NOMO-1 (cell line): ENCODE measurements around the gene C3orf20.

Source experiments
- DNase-seq, 2 experiments: peaks; one replicate each; lab custom pipeline; 2025; ENCODE audit not compliant: unreplicated experiment in 2 of 2; lab: John Stamatoyannopoulos, UW

Gene C3orf20

DNA sequence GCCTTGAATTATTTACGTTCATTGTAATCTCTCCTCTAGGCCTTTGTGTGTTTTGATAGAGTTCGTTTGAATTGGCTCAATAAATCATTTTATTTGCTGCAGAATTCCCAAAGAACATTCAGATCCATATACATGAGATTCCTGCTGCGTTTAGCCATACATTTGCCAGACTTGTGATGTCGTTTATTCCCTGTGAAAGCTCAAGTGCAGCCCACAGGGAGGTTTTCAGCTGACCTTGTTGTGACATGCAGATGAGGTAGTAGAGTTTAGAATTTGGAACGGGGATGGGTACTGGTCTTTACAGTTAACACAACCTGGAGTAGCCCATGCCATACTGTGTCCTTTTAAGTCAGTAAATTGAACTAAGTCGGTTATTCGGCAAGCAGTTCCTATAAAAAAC lies at the start of gene C3orf20:
TSS of gene C3orf20 (plus strand) at position 301 of the 400 bp plus-strand sequence. CDS start 7,573 bp downstream, outside the sequence.
- DNase-seq: no peak

DNA sequence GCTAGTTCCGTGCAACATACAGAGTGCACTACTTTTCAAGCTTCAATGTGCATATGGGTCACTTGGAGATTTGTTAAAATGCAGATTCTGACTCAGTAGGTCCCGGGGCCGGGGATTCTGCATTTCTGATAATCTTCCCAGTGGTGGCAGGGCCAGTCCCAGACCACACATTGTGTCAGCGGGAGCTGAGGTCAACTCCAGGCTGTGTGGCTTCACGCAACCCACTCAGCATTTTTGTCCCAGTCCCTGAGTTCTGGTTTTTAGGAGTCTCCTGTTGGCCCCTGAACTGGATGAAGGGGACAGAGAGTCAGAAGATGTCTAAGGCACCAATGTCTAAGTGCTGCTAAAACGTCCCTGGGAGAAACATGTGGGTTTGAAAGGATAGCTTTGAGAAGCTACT lies 49.5 kb upstream of the C3orf20 start:
- DNase-seq: no peak

DNA sequence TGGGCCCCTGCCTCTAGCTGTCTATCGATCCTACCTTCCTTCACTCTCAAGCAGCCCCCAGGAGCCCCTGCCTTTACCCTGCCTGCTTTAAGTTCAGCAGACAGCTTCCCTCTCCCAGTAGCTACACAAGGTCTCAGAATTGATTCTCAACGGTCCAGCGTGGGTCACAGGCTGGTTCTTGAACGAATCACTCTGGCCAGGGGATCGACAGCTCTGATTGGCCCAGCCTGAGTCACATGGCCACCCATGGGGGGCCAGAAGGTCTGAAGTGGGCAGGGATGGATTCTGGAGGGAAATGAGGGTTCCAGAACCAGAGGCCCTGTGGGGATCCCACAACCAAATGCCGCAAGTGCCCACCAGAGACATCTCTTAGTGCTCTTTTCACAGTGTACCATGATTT lies 47.1 kb upstream of the C3orf20 start:
- no peak for DNase-seq

DNA sequence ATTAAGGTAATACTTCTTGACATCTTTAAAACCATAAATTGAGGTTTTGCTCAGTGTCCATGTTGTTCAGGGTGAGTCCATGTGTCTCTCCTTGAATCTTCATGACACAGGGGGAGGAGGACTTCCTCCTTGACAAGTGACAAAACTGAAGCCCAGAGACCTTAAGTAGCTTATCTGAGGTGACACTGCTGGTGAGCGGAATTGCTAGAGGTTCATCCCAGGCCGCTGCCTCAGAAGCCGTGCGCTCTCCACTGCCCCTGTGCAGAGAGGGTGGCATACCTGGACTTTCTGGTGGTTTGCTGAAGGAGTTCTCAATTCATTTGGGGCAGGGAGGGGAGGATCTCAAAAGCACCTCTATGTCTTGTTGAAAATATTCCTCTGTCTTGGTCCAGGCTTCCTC lies 46.5 kb upstream of the C3orf20 start:
- DNase-seq: no peak

DNA sequence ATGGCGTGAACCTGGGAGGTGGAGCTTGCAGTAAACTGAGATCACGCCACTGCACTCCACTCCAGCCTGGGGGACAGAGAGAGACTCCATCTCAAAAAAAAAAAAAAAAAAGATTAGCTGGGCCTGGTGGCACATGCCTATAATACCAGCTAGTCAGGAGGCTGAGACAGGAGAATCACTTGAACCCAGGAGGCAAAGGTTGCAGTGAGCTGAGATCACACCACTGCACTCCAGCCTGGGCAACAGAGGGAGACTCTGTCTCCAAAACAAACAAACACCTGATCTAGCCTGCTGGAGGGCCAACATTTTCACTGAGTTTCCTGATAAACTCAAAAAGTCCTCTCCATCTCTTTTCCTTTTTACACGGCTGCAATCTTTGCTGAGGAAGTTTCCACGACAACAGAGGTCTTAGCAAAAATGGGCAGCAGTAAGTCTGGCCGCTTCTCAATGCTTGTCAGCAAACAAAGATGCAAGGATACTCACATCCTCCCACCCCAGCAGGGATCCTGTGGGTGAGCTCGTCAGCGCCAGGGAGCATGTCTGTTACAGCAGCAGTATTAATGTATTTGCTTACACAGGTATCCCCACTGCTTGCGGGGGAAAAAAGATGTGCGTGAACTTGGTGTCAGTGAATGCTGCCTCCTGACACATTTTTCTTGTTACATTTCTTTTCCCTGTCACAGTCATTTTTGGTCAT lies 44.4 kb upstream of the C3orf20 start:
- no peak for DNase-seq

DNA sequence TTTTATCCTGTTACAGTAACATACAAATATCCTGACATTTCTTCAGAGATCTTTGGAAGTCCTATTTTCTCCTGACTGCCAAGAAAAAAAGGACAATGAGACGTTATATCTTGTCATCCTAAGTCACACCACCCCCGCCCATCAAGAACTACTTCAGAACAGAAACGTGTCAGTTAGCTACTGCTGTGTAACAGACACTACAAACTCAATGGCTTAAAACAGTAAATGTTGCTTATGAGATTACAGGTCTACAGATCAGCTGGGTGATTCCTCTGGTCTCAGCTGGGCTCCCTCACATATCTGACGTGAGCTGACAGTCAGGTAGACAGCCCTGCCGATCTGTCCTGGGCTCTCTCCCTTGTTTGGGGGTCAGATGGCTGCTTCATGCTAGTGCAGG lies 43.8 kb upstream of the C3orf20 start:
- DNase-seq: no peak

DNA sequence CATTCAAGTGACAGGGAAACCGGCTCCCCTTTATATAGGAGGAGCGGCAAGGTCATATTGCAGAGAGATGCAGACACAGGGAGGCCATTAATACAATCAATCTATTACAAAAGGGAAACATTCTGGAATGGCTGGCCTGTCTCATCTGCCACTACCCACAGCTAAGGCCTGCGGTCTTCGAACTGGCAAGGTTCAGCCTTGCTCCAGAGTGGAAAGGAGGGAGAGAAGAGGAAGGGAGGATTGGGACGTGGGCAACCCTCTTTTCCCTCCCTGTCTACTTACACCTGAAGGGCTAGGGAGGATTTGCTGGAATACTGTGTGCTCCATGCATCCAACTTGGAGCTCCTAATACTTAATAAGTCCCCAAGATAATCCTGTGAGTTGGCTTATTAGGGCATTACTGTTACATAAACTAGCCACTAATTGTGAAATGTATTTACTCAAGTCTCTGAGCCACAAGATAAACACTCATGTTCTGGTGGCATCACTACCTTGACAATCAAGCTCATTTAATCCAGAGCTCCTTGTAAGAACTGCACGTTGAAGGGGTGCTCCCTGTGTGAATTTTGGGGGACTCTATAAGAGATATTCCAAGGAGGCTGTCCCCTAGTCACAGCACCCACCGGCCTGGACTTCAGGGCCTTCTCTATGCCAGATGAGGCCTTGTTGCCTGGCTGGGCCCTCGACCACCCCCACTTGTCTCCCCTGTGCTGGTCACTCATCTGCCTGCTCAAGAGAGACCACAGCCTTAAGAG lies 43.1 kb upstream of the C3orf20 start:
- DNase-seq: no peak

DNA sequence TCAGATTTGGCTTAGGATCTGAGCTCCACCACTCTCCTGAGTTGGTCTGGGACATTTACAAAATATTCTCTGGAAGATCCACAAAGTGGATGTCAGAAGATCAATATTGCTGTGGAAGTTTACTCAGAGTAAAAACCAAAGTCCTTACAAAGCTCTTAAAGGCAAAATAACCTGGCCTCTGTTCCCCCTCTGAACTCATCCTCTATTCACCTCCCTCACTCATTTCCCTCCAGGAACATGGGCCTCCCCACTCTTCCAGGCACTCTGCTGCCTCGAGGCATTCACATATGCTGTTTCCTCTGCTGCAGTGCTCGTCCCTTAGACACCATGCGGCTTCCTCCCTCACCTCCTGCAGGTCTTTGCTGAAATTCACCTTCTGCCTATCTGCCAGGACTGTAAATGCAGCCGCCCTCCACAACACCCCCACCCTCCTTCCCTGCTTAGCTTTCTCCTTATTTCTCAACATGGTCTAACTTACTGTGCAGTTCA lies 42.5 kb upstream of the C3orf20 start:
- no peak for DNase-seq

DNA sequence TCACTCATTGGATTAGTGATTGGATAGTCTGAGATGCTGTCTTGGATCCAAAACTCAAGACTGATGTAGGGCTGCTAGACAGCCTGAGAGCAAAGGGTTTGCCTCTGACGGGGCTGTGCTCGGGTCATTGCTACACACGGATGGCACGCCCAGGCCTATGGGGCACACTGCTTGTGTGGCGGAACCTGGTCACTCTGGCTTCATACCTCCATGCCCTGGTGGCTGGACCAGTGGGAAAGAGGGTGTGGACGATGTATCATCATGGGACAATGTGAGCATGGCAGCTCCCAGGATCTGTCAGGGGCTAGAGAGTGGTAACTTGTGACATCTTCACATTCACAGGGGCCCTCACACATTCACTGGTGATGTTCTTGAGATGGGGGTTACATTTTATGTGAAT lies 41.5 kb upstream of the C3orf20 start:
- DNase-seq: no peak

DNA sequence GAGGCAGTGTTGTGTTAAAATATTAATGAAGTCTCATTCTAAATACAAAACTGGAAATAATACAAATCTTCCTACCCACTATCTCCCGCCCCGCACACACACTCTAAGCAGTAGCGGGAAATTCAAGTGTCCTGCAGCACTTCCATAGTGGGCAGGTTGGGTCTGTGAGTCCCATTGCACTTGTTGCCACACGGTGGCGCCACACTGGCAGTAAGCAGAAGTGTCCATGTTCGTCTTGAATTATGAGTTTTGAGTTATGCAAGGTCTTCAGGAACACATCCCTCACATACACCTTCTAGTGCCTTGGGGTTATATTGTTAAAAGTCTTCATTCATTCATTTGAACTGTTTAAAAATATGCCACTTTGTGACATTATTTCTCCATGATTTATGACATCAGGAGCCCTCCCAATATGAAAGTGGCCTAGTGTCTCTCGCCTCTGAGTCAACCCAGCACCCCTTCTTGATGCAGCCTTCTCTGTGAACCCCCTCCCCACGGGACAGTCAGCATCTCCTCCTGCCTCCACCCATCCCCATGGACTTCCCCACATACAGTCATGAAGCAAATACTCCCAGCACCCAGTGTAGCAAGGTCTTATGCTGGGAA lies 41.0 kb upstream of the C3orf20 start:
- DNase-seq: peak; percentile 42 to 88

DNA sequence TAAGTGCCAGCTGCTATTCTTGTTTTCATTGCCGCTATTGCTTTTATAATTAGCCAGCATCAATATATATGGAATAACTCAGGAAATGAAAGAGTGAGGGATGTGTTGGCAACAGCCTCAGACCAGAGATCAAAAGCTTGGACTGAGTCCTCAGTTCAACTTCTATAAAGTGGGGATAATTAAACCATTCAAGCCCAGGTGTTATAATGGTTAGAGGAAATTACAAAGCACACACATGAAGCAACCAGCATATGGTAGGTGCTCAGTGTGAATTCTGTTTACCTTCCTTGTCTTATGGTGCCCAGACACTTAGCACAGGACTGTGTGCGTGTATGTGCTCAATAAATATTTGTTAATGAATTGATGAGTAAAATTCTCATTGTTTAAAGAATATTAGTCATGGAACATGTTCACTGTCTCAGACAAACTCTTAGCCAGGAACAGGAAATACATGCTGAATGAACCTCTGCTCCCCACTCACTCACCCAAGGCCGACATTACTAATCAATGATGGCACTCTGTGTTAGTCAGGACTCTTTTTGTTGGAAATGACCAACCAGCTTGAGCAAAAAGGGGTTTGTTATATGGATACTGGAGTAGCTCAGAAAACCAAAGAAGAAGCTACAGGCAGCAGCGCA lies 40.1 kb upstream of the C3orf20 start:
- DNase-seq: no peak

DNA sequence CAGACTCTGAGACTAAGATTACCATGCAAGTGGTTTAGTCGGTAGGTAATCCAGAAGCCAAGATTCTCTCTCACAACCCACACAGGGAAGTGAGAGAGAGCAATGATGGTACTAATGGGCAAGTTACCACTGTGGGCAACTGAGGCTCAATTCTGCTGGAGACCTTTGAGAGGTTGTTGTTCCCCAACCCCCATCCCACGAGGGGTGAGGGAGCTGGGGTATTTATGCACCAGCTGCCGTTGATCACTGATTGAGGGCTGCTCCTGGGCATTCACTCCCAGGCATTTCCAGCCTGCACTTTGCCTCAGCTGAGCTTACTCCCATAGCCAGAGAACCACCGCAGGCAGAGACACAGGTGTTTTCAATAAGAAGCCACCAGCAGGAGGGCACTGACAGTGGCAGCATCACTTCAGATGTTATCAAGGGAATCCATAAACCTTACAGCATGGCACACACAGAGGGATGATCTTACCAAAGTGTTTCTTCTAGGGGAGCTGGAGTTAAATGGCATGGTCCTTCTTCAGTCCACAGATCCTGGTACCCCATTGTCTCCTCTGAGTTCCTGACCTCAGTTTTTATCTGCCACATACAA lies 38.3 kb upstream of the C3orf20 start:
- no peak for DNase-seq

DNA sequence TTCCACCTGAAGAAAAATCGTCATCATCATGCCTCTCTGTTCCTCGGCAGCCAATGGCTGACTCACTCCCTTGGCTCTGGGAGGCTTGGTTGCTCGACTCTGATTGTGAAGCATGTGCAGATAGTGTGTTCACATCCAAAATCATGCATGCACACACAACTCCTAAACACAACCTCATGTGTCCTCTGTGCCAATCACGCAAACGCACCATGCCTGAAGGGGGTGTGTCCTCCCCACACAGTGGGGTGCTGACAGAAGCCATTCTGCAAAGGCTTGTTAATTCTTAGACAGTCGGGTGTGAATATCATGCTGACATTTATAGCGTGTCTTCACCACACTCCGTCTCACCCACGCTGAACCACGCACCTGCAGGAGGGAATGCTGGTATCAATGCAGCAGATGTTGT lies 34.8 kb upstream of the C3orf20 start:
- no peak for DNase-seq

DNA sequence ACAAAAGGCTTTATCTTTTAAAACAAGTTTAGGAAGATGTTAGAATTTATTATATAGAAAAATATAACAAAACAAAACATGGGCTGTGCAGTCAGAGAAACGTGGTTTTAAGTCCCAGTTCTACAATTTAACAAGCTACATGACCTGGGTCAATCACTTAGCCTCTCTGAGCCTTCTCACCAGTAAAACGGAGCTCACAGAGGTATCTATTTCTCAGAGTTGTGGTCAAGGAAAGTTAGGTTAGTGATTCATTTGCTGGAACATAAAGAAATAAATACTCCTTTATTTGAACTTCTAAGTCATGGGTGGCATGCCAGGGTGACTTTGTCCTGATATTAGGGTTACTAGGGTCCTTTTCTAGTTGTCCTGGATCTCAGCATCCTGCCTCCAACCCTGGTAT lies 34.2 kb upstream of the C3orf20 start:
- no peak for DNase-seq

DNA sequence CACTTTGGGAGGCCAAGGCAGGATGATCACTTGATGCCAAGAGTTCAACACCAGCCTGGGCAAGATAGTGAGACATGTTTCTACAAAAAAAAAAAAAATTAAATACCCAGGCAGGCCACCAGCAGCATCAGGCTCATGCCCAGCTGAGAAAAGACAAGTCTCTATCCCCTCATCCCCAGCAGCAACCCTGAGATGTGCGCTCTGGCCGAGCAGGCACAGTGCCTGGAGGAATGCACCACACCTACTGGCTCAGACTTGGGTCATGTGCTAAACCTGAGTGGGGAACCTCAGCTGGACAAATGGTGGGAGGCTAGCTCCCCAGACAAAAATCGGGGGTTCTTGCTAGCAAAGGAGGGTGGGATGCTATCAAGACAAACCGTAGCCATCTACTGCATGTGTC lies 33.6 kb upstream of the C3orf20 start:
- no peak for DNase-seq

DNA sequence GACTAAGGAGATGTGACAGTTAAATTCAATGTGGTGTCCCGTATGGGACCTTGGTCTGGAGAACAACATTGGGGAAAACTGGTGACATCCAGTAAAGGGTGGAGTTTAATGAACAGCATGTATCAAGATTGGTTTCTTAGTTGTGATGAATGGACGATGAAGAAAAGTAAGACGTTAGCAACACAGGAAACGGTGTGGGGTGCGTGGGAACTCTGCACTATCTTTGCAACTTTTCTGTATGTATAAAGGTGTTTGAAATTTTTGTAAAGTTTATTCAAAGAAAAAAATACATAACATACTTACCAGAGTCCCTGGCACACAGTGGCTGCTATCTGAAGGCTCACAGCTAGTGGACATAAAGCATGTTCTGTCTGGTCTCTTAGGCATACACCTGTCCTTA lies 29.5 kb upstream of the C3orf20 start:
- DNase-seq: no peak

DNA sequence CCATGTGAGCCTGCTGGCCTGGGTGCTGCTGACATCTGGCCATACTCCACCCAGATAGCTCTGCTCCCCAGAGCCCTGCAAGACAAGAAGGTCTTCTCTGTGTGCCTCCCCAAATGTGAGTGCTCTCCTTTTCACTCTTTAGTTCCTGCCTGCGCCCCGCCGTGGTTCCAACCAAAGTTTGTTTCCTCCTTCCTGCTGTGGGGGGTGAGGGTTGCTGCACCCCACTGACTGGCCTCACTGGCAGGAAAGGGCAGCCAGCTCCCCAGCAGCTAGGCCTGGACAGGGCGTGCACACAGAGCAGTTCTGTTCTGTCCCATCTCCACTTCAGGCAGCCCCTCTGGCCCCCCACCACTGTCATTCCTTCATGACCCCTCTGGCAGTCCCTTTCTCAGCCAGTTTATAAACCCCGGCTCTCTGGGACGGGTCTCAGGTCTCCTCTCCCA lies 28.8 kb upstream of the C3orf20 start:
- DNase-seq: no peak

DNA sequence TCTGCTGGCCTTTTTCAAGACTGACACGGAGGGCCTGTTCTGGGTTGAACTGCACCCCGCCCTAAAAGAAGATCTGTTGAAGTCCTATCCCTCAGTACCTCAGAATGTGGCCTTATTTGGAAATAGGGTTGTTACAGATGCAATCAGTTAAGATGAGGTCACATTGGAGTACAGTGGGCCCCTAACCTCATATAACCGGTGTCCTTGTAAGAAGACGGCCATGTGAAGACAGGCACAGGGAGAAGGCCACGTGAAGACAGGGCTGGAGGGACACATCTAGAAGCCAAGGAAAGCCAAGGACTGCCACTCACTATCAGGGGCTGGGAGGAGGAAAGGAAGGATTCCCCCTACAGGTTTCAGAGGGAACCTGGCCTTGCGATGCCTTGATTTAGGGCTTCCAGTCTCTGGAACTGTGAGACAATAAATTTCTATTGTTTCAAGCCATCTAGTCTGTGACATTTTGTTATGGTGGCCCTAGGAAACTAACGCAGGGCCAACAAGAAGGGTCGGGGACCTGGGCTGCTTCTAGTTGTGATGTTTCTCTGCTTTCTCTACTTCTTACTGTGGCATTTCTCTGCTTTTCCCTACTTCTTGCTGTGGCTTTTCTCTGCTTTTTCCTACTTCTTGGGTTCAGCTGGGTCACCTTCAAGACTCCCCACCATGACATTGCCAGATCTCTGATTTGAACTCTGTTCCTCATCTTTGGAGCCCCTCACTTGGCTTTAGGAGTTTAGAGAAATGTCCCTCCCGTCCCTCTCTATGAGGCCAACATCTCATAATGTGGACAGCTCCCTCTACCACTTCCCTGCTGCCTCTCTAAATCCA lies 28.1 kb upstream of the C3orf20 start:
- DNase-seq: peak; percentile 34 to 39

DNA sequence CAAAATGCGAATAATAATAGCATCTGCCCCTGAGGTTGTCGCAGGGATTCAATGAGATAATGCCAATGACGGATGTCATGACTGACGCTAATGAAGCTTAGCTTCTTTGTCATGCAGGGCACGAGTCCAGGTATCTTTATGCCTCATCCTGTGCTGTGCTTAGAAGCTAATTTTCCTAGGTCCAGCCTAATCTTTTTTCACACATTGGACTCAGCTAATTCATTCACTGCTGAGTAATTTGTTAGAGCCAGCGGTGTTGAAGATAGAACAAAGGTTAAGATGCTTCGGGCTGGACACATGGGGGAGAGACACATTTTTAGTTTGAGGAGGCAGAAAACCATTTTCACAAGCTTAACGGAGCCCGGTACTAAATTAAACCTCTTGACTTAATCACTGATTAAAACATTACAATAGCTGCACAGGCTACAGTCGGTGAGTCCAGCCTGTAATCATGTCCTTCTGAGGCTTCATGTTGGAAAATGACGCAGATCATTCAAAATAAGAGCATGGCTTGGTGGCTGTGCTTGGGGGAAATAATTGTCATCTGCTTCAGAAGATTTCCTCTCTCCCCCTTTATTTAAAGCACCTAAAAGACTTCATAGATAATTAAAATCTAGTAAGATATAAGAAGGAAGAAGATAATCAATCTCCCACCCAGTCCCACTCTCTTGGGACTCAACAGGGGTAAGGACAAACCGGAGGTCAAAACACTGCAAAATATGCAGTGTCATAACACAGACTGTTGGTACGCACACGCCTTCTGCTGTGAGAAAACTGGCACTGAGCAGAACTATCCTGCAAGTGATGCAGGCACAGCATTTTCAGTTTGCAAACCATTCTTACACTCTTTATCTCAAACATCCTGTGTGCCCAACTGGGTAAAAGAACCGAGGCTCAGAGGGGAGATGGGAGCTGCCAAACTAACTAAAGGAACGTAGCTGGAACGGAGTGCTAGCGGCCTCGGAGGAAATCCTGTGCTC lies 26.7 kb upstream of the C3orf20 start:
- no peak for DNase-seq
